CD4-positive, alpha-beta T cell treated with Interleukin-6 at 100 ng/mL for 8 hours (primary cell): ENCODE measurements around the gene MBD2.
"Not testable (repeated sequence)": the region's sequence is repeated elsewhere in the genome, so short reads cannot be mapped to it uniquely, and the experiment has no call there.

Experiments
- DNase-seq: peaks from one replicate; pipeline ENCODE4 v3.0.0-alpha.2; 2020; ENCODE audit warnings: mixed read lengths, low spot score

MBD2 gene

GRCh38 chr18:54235871-54236270 is 11.4 kb upstream of the MBD2 start:
- DNase-seq = no peak

DNA sequence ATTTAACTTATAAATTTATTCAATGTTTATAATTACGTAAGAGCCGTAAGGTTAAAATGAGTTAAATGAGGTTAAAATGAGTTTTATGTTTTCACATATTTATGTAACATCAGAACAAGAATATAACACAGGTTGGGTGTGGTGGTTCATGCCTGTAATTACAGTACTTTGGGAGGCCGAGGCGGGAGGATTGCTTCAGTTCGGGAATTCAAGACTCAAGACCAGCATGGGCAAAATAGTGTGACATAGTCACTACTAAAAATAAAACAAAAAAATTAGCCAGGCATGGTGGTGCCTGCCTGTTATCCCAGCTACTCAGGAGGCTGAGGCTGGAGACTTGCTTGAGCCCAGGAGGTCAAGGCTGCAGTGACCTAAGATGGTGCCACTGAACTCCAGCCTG is 9.3 kb upstream of the MBD2 start:
- no peak for DNase-seq

DNA sequence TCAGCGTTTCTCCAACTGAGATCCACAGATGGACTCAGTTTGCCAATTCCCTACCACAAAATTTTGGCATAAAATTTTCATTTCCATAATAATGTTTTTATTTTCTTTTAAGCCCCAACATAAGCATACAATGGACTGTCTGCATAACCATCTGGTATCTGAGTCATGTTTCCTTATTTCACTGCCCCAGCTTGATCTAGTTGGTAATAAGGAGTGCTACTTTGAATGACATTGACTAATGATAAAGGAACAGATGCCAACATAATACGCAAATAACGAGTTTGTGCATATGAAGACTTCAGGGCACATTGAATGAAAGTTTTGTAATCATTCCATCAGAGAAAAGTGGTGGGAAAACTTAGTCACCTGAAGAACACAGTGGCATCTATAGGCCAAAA is 8.8 kb upstream of the MBD2 start:
- no peak for DNase-seq

GRCh38 chr18:54232485-54233227 is 8.2 kb upstream of the MBD2 start:
- no peak for DNase-seq

DNA sequence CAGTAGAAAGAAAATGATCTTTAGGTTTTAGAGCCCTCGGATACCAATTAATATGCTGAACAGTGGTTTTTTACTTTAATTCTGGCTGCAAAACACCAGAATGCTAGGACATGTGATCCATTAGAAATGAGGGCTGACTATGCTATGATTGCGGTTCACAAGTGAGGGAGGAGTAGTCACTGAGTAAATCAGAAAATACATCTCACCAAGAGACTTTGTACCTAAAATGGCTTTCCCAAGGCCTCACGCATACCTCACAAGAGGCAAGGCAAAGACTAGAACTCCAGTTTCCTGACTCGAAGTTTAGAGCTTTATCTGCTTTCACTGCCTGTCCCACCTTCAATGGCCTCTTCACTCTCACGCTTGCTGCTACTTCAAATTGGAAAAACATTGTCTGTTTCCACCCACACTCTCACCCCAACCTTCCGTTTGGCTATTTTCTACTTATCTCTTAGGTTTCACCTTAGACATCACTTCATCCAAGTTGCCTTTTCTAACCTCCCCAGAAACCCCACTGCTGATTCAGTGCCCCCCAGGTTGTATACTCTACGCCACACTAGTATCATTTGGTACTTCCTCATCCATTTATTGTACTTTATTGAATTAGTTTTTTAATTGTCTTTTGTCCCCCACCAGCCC is 5.1 kb upstream of the MBD2 start:
- no peak for DNase-seq

DNA sequence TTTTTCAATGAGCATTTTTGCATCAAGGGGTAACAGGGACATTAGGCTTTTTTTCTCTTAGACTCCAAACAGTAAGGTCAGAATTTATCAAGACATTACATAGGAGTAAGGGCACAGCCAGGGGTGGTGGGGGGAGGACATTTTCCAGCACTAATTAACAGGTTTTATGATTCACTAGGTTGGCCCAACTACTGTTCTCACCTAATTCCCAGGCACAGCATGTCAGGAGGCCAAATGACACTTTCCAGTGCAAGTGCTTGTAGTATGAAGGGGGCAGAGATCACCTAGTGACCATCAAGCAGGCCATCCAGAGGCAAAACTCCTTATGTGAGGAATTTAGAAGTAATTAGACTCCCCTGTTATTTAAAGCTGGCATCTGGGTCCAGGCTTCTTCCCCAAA is 3.9 kb upstream of the MBD2 start:
- no peak for DNase-seq

GRCh38 chr18:54223568-54224241 is 764 bp downstream of the MBD2 start:
- peak; percentile 14 for DNase-seq

DNA sequence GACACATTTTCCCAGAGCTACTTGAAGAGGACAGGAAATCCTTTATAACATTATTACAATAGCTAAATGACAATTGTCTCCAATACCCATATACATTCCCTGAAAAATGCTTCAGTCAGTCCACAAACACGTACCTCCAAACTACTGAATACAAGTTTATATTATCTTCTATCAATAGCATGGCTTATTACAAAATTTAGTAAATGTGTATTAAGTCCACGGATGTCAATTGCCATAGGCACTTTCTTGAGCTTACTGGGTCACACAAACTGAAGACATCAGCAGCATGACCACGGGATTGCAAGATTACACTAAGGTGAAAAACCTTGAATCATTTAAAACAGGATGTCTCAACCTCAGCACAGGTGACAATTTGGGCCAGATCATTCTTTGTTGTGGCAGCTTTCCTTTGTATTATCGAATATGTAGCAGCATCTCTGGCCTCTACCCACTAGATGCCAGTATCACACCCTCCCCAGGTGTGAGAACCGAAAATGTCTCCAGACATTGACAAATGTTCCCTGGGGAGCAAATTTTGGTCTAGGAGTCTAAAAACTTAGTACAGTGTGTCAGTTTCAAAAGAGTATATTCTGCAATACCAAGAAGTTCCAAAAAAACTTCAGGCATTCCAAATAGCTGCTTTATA is 1.4 kb downstream of the MBD2 start:
- DNase-seq = peak; percentile 66

- no peak for DNase-seq
These were observed 4.1 kb downstream of the MBD2 start for GRCh38 chr18:54220406-54220805.

DNA sequence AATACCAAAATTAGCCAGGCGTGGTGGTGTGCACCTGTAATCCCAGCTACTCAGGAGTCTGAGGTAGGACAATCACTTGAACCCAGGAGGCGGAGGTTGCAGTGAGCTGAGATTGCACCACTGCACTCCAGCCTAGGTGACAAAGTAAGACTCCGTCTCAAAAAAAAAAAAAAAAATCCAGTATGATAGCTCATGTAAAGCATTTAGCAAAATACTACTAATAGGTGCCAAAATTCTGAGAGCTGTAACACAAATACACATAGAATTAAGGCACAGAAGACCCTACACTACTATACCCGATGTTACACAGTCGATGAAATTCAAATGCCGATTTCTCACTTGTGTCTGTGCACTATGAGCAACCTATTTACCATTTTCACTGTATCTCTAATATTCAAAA is 5.7 kb downstream of the MBD2 start:
- not testable (repeated sequence) for DNase-seq

- no peak for DNase-seq
These were observed 6.2 kb downstream of the MBD2 start for GRCh38 chr18:54218299-54218698.

- no peak for DNase-seq
These were observed 6.8 kb downstream of the MBD2 start for GRCh38 chr18:54217624-54218023.

DNA sequence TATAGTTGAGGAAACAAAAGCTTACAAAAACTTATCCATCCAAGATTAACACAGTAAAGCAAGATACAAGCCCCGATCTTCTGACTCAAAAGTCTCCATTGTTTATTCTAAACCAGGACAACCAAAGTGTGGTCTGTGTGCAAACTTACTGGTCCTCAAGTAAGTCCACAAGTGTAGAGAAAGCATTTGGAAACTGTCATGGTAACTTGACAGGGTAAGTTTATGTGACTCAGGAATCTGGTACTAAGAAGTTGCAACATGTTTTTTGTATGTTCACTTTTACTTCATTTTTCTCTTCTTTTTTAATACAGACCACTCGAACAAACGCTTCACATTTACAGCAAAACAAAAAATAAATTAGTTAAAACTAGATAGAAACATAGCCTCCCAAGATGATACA is 9.4 kb downstream of the MBD2 start:
- DNase-seq = no peak

DNA sequence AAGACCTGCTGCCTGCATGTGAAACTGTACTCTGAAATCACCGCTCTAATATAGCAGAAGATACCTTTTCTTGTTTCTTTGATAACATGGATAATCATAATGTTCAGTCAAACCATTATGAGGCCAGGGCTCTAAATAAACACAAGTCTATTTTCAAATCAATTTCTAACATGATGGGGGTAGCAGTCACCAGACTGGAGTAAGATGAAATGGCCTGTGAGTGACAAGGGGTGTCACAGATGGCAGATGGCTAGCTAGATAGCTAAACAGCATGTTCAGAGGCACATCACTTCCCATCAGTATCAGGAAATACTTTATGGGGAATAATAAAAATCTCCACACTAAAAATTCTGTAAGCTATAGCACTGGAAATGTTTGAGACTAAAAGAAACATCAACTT is 14.0 kb downstream of the MBD2 start:
- DNase-seq = no peak

GRCh38 chr18:54209471-54210180 is 14.8 kb downstream of the MBD2 start:
- no peak for DNase-seq

GRCh38 chr18:54206447-54206846 is 18.0 kb downstream of the MBD2 start:
- no peak for DNase-seq

- no peak for DNase-seq
These were observed 18.5 kb downstream of the MBD2 start for GRCh38 chr18:54205959-54206358.

DNA sequence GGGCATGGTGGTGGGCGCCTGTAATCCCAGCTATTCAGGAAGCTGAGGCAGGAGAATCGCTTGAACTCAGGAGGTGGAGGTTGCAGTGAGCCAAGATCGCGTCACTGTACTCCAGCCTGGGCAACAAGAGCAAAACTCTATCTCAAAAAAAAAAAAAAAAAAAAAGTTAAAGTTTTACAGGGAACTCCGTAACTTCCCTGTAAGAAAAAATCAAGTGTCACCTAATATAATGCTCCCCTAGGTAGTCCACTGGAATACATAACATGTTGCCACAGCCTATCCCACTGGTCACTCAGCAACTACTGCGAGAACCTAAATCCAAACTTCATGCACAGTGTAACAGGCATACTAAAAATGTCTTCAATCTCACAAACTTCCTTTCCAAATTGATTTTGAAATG is 19.0 kb downstream of the MBD2 start:
- DNase-seq = not testable (repeated sequence)

GRCh38 chr18:54204883-54205282 is 19.6 kb downstream of the MBD2 start:
- DNase-seq = no peak

DNA sequence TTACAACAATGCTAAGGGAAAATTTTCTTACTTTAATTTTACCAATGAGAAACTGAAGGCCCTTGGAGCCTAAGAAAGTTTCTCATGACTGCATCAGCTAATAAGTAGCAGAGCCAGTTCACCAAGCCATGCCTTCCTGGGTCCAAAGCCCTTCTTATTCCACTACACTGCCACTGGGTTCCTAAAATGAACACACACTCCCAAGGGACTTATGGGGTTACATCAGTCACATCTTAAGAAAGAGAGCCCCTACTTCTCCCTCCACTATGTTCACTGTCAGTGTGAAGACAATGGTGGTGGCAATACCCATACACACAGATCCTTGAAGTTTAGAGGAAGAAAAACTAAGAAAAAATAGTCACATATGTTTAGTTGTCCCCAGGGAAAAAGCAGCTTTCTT is 20.6 kb downstream of the MBD2 start:
- no peak for DNase-seq

DNA sequence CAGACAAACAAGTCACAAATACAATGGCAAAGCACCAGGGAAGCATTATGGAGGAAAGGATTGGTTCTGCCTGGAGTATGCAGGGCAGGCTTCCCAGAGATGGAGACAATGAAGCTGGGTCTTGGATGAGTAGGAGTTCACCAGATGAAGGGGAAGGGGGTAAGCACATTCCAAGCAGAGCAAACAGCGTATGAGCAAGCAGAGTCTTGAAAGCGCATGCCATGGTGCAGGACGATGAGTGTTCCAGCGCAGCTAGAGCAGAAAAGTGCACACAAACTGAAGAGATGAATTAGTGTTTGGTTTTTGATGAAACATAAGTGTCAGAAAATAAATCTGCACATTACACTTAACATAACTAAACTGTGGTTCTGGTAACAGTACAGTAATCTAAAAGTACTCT is 21.6 kb downstream of the MBD2 start:
- DNase-seq = no peak

DNA sequence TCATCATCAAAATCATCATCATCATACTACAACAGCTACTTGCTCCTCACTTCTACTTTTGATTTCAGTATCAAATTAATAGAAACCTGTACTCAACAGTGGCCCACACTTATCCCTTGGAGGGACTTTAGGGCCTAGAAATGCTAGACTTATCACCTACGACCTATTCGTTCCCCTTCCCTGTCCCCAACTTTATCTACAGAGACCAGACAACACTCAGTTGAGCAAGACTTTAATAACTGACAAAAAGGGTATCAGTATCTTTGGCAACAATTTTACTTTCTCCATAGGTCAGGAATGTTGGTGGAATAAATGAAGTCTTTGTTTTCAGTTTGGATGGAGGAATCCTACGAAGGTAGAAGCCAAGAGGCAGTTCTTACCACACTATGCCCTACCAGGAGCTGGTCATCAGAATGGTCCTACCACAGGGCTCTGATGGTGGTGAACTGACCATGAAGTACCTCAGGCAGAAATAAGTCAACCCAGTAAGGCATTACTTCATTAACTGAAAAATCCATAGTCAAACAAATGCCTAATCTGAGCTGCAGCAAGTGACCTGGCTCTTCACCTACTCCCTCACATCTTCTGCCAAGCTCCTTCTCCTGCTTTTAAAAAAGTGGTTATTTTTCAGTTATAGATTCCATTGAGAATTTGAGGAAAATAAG is 26.6 kb downstream of the MBD2 start:
- no peak for DNase-seq
